Keratinocyte (primary cell): Measurements from ENCODE around the gene EVL.

ENCODE experiments used
- EZH2 ChIP-seq: IDR thresholded peaks from one replicate; pipeline ENCODE4 v1.6.1; 2012; ENCODE audit warnings: inconsistent platforms, mild to moderate bottlenecking, low read length, moderate library complexity
- TF ChIP-seq, protein P1 (sequence below), 3 experiments: IDR thresholded peaks in 1 of 3; conservative IDR thresholded peaks in 1 of 3; optimal IDR thresholded peaks in 1 of 3; 2 replicates in 2 of 3; 3 replicates in 1 of 3; pipeline versions ENCODE3 to v1.5.1; 2011; ENCODE audit warnings: low read length in 3 of 3, mild to moderate bottlenecking in 3 of 3, moderate library complexity in 2 of 3, control low read depth in 1 of 3, inconsistent platforms in 1 of 3; ENCODE audit not compliant: insufficient read depth in 2 of 3; ENCODE audit errors: extremely low read depth in 1 of 3

DNA sequence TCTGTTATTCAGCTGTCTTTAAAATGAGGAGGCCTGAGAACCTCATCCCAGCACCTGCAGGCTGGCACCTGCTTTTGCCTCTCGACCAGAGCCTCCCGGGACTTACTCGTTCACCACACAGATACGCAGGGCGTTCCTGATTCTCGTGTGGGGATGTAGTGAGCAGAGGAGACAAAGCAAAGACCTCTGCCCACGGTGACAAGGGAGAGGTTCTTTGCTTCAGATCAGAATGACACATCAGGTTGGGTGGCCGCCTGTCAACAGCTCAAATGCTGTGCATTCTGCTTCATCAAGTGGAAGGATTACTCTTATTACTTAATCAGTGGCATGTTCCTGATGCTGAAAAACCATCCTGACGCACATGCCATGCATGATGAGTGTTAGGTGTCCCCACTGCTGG is 69.9 kb downstream of the EVL start:
- TF ChIP-seq, protein P1, sequence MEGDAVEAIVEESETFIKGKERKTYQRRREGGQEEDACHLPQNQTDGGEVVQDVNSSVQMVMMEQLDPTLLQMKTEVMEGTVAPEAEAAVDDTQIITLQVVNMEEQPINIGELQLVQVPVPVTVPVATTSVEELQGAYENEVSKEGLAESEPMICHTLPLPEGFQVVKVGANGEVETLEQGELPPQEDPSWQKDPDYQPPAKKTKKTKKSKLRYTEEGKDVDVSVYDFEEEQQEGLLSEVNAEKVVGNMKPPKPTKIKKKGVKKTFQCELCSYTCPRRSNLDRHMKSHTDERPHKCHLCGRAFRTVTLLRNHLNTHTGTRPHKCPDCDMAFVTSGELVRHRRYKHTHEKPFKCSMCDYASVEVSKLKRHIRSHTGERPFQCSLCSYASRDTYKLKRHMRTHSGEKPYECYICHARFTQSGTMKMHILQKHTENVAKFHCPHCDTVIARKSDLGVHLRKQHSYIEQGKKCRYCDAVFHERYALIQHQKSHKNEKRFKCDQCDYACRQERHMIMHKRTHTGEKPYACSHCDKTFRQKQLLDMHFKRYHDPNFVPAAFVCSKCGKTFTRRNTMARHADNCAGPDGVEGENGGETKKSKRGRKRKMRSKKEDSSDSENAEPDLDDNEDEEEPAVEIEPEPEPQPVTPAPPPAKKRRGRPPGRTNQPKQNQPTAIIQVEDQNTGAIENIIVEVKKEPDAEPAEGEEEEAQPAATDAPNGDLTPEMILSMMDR (optimal IDR thresholded peaks at IDR 0.05 in 1 of 3, IDR thresholded peaks at IDR 0.05 in 1 of 3, conservative IDR thresholded peaks at IDR 0.05 in 1 of 3; ENCODE audit: extremely low read depth in 1 of 3, insufficient read depth in 2 of 3, low read length in 3 of 3), result no peak
- TF ChIP-seq EZH2, result no peak
